HCT116 (cell line): ENCODE data around the gene STK25. TPM values are rescaled to one million over a fixed set of nuclear protein-coding genes. Genes with fewer than 3 reads are reported as not detected.

ENCODE experiments used
- ATAC-seq: fragments of 200-7000 bp; cut with Tn5 transposase; 2 replicates; pipeline ENCODE4 v1.9.1; 2020; ENCODE audit warnings: mild to moderate bottlenecking, moderate library complexity
- BruUV-seq: library from RNA; stranded (reverse); fragments of 400-500 nt; replicated peaks from 2 replicates; lab custom pipeline; 2021; lab: Mats Ljungman, UMichigan
- CTCF ChIA-PET: fragments of 300-600 bp; sonication (Branson Sonifier 250); formaldehyde crosslinking; loops from one replicate; lab custom pipeline; 2021; ENCODE audit warnings: antibody characterized with exemption; lab: Charles Lee
- POLR2A ChIA-PET: fragments of 300-600, 350-600 bp; sonication (Branson Sonifier 250); formaldehyde crosslinking; loops from one replicate; lab custom pipeline; 2021; ENCODE audit warnings: antibody characterized with exemption; lab: Charles Lee
- RAD21 ChIA-PET, 2 experiments: fragments of 300-600 bp; sonication (Branson Sonifier 250); formaldehyde crosslinking; loops; one replicate each; lab custom pipeline; 2023; ENCODE audit warnings: low total read pairs in 2 of 2; ENCODE audit not compliant: uncharacterized antibody in 2 of 2, unreplicated experiment in 2 of 2, low non-redundant PET in 1 of 2; lab: Charles Lee
- DNase-seq: peaks from one replicate; pipeline ENCODE4 v3.0.0-alpha.2; 2010; ENCODE audit warnings: low read depth, low spot score
- H2AFZ ChIP-seq: fragments of 200-600 bp; shearing (Covaris generic), sonication (generic); 2 replicates; pipeline ENCODE4 v1.6.1; 2017; ENCODE audit warnings: low read depth, mixed run types, mixed read lengths, antibody characterized with exemption, low read length; ENCODE audit not compliant: poor library complexity, severe bottlenecking
- H3K27ac ChIP-seq: 2 replicates; pipeline ENCODE4 v1.5.1; 2012; ENCODE audit warnings: low read depth, low read length
- H3K27me3 ChIP-seq: fragments of 200-600 bp; sonication (generic); 2 replicates; pipeline ENCODE4 v1.6.1; 2016; ENCODE audit warnings: mixed run types, low read length, mixed read lengths; ENCODE audit not compliant: insufficient read depth
- H3K36me3 ChIP-seq, 2 experiments: fragments of 200-500 bp in 1 of 2; fragments of 200-600 bp in 1 of 2; sonication (Bioruptor generic) in 1 of 2; sonication (generic) in 1 of 2; 2 replicates each; pipeline versions ENCODE4 v1.5.1 to v1.6.1; 2014 to 2016; ENCODE audit warnings: low read length in 2 of 2, inconsistent platforms in 1 of 2, mixed read lengths in 1 of 2, mixed run types in 1 of 2; ENCODE audit not compliant: insufficient read depth in 2 of 2, control insufficient read depth in 1 of 2
- H3K4me1 ChIP-seq, 2 experiments: fragments of 200-600 bp in 1 of 2; sonication (generic) in 1 of 2; 2 replicates each; pipeline versions ENCODE4 v1.5.1 to v1.6.1; 2012 to 2017; ENCODE audit warnings: low read length in 2 of 2, inconsistent platforms in 1 of 2, mild to moderate bottlenecking in 1 of 2, mixed read lengths in 1 of 2, mixed run types in 1 of 2, moderate library complexity in 1 of 2; ENCODE audit not compliant: insufficient read depth in 2 of 2, control insufficient read depth in 1 of 2
- H3K4me2 ChIP-seq: fragments of 200-600 bp; sonication (generic); 2 replicates; pipeline ENCODE4 v1.6.1; 2017; ENCODE audit warnings: mixed run types, low read length, mixed read lengths
- H3K4me3 ChIP-seq, 2 experiments: fragments of 200-600 bp in 1 of 2; sonication (generic) in 1 of 2; replicated peaks in 1 of 2; 2 replicates each; pipeline ENCODE4 v1.5.1; 2011 to 2016; ENCODE audit warnings: low read length in 2 of 2, control low read depth in 1 of 2, low read depth in 1 of 2, mild to moderate bottlenecking in 1 of 2, mixed read lengths in 1 of 2, mixed run types in 1 of 2
- H3K79me2 ChIP-seq: fragments of 200-600 bp; sonication (generic); 2 replicates; pipeline ENCODE4 v1.6.1; 2017; ENCODE audit warnings: mild to moderate bottlenecking, mixed run types, low read length, moderate library complexity, mixed read lengths; ENCODE audit not compliant: insufficient read depth
- H3K9ac ChIP-seq: fragments of 200-600 bp; sonication (generic); 2 replicates; pipeline ENCODE4 v1.6.1; 2016; ENCODE audit warnings: low read length, mixed read lengths
- H3K9me2 ChIP-seq: fragments of 200-600 bp; sonication (generic), shearing (Covaris generic); 2 replicates; pipeline ENCODE4 v1.6.1; 2017; ENCODE audit warnings: mixed run types, mild to moderate bottlenecking, moderate library complexity; ENCODE audit not compliant: insufficient read depth
- H3K9me3 ChIP-seq, 2 experiments: fragments of 200-500 bp in 1 of 2; fragments of 200-600 bp in 1 of 2; sonication (Bioruptor generic) in 1 of 2; sonication (generic) in 1 of 2; 2 replicates each; pipeline ENCODE4 v1.6.1; 2014 to 2017; ENCODE audit warnings: low read length in 2 of 2, mixed read lengths in 2 of 2, inconsistent platforms in 1 of 2, low read depth in 1 of 2, mild to moderate bottlenecking in 1 of 2, mixed run types in 1 of 2, moderate library complexity in 1 of 2; ENCODE audit not compliant: control insufficient read depth in 1 of 2, insufficient read depth in 1 of 2
- H4K20me1 ChIP-seq: fragments of 200-600 bp; sonication (generic), shearing (Covaris generic); 2 replicates; pipeline ENCODE4 v1.6.1; 2017; ENCODE audit warnings: mixed run types, mild to moderate bottlenecking, moderate library complexity; ENCODE audit not compliant: insufficient read depth
- CEBPB ChIP-seq: IDR thresholded peaks from 2 replicates; pipeline ENCODE4 v1.6.1; 2012; ENCODE audit warnings: low read depth
- CTCF ChIP-seq, 3 experiments: fragments of 200-600 bp in 1 of 3; sonication (generic) in 1 of 3; IDR thresholded peaks in 2 of 3; conservative IDR thresholded peaks in 1 of 3; 2 replicates each; pipeline ENCODE4 v1.5.1; 2012 to 2017; ENCODE audit warnings: low read depth in 2 of 3, low read length in 2 of 3, antibody characterized with exemption in 1 of 3, borderline replicate concordance in 1 of 3, control low read depth in 1 of 3, mild to moderate bottlenecking in 1 of 3, mixed read lengths in 1 of 3, mixed run types in 1 of 3, moderate library complexity in 1 of 3; ENCODE audit not compliant: insufficient read depth in 1 of 3
- EGR1 ChIP-seq: IDR thresholded peaks from 2 replicates; pipeline ENCODE4 v1.6.1; 2012; ENCODE audit warnings: low read depth
- EZH2 ChIP-seq: fragments of 200-600 bp; sonication (generic); IDR thresholded peaks from 2 replicates; pipeline ENCODE4 v1.6.1; 2017; ENCODE audit warnings: antibody characterized with exemption, mixed run types
- JUND ChIP-seq: IDR thresholded peaks from 2 replicates; pipeline ENCODE4 v1.6.1; 2012
- POLR2A ChIP-seq: IDR thresholded peaks from 2 replicates; pipeline ENCODE4 v1.7.0; 2011; ENCODE audit warnings: borderline replicate concordance; ENCODE audit not compliant: insufficient read depth, insufficient read length; ENCODE audit errors: extremely low read depth
- POLR2AphosphoS5 ChIP-seq: IDR thresholded peaks from 2 replicates; pipeline ENCODE4 v1.6.1; 2011; ENCODE audit warnings: mild to moderate bottlenecking, low read depth, low read length, moderate library complexity
- SIN3A ChIP-seq: IDR thresholded peaks from 2 replicates; pipeline ENCODE4 v1.6.1; 2012; ENCODE audit warnings: low read depth
- TCF7L2 ChIP-seq: IDR thresholded peaks from 2 replicates; pipeline ENCODE4 v1.7.0; 2011; ENCODE audit warnings: borderline replicate concordance, inconsistent platforms; ENCODE audit not compliant: insufficient read depth, insufficient read length; ENCODE audit errors: extremely low read depth
- YY1 ChIP-seq: IDR thresholded peaks from 2 replicates; pipeline ENCODE4 v1.6.1; 2011; ENCODE audit warnings: low read length, low read depth, moderate library complexity, mild to moderate bottlenecking; ENCODE audit not compliant: insufficient replicate concordance; ENCODE audit errors: extremely low read depth
- ZFX ChIP-seq: fragments of 450-650 bp; IDR thresholded peaks from 2 replicates; pipeline ENCODE4 v1.6.1; 2017
- ZNF274 ChIP-seq: fragments of 200-500 bp; sonication (Bioruptor generic); IDR thresholded peaks from 2 replicates; pipeline ENCODE4 v1.6.1; 2014; ENCODE audit warnings: mild to moderate bottlenecking, low read depth, low read length, inconsistent platforms
- intact Hi-C: fragments of 100-400 bp; cut with micrococcal nuclease; formaldehyde crosslinking; loops from 2 replicates; pipeline ENCODE4 v1.10.0; 2022
- total RNA-seq: library from RNA; stranded (reverse); gene quantifications from one replicate; pipeline ENCODE4 v1.2.1, GENCODE V29; 2021; ENCODE audit not compliant: unreplicated experiment
- TF ChIP-seq, protein P1 (sequence below): IDR thresholded peaks from 2 replicates; pipeline ENCODE4 v1.6.1; 2012

Gene STK25
- total RNA-seq, 1 experiment from 2014 or later = 160 TPM

DNA sequence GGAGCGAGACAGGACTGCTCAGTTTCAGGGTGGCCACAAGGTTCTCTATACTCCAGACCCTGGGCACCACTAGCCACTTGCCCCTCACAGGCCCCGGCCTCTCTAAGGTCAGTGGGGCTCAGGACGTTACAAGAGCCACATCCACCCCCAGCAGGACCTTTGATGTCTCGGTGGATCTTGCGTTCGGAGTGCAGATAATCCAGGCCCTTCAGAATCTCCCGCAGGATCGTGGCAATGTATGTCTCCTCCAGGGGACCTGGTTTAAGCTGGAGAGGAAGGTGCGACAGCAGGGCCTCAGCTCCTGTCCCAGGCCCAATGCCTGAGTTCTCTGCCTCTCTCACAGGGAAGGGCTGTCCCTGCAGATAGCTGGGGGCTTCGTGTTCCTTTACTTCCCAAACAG, 8.4 kb downstream of the STK25 start (continued):
- TF ChIP-seq CTCF (IDR thresholded peaks at IDR 0.05 in 2 of 3, conservative IDR thresholded peaks at IDR 0.05 in 1 of 3; ENCODE audit: borderline replicate concordance in 1 of 3, insufficient read depth in 1 of 3, low read depth in 2 of 3, low read length in 2 of 3) (no peak), SIN3A (no peak), YY1 (no peak), POLR2AphosphoS5 (no peak), TCF7L2 (no peak), EZH2 (no peak), ZNF274 (no peak), JUND (no peak), CEBPB (no peak), ZFX (no peak), POLR2A (no peak)
- TF ChIP-seq, protein P1, sequence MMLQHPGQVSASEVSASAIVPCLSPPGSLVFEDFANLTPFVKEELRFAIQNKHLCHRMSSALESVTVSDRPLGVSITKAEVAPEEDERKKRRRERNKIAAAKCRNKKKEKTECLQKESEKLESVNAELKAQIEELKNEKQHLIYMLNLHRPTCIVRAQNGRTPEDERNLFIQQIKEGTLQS = no peak

DNA sequence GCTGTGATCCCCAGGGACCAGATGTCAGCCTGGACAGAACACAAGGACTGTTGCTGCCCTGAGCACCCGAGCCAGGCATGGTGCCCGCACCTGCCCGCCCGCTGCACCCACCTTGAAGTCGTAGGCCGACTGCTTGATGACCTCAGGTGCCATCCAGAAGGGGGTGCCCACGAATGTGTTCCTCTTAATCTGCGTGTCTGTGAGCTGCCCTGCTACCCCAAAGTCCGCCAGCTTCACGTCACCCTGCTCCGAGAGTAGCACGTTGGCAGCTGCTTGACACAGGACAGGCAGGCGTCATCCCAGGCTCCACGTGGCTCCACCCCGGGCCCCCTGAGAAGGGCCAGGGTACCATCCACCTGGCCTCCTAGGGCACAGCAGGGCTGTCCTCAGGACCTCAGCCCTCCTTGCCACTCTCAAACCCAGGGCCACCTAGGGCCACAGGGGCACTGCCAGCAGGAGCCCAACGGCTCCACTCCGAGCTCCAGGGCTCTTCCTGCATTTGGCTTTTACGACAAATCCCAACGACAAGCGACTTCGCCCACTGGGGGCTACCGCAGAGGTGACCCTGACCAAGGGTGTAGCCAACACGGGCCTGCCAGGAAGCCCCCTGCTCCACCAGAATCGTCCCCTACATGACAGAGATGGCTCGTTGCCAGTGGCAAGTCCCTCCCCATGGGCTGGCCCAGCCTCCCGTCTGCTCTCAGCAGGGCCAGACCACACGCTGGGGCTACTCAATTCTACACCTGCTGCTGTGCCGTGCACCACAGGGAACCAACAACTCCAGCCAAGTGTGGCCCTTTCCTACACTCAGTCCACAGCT, 9.0 kb downstream of the STK25 start:
- H3K27me3 ChIP-seq = no peaks in the 10 kb centered on the region
- TSS peak; percentile 38 for BruUV-seq
- H3K4me3 ChIP-seq = no peak overlapping the region
- peaks cover 30% of the 10 kb centered on the region for H3K79me2 ChIP-seq
- no peak overlapping the region for H3K9ac ChIP-seq
- H2AFZ ChIP-seq = no peak overlapping the region
- intact Hi-C loops = no loop called here
- RAD21 ChIA-PET = no interaction called here
- TF ChIP-seq SIN3A (no peak), EGR1 (no peak)
- no peak overlapping the region for H3K27ac ChIP-seq
- CTCF ChIA-PET = no interaction called here
- H3K4me1 ChIP-seq = no peaks in the 10 kb centered on the region
- no peaks in the 10 kb centered on the region for H3K9me3 ChIP-seq
- DNase-seq = no peak
- no peaks in the 10 kb centered on the region for H4K20me1 ChIP-seq
- H3K4me2 ChIP-seq = no peak overlapping the region
- no peak for ATAC-seq
- POLR2A ChIA-PET = no interaction called here
- H3K36me3 ChIP-seq = peaks cover 20 to 26% of the 10 kb centered on the region in 2 experiments
- no peaks in the 10 kb centered on the region for H3K9me2 ChIP-seq
